NCI-H82 (cell line): ENCODE measurements around the gene FOCAD.
"Not testable (repeated sequence)": the region's sequence is repeated elsewhere in the genome, so short reads cannot be mapped to it uniquely, and the experiment has no call there.

Experiments used
- DNase-seq: peaks from one replicate; lab custom pipeline; 2025; lab: John Stamatoyannopoulos, UW

FOCAD gene

GRCh38 chr9:20684035-20684874 lies at the start of gene FOCAD:
Gene FOCAD (plus strand): TSS chr9:20684259. CDS start chr9:20715354, 31,095 bp downstream.
- DNase-seq = peak; percentile 95

DNA sequence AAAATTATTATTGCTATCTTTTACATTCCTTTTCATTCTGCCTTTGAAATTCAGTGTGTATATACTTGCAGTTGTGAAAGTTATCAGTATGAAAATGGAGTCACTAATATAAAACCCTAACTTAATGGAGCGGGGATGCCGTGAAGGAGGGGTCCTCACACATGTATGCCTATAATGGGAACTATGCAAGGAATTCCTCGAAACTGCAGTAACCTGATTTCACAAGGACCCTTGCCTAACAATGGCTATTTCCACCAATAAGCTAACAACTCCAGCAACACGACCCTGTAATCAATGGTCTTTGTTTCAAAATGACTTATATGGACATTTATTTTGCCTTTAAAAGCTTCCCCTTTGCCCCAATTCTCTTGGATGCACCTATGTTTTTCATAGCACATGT lies 49.2 kb upstream of the FOCAD start:
- DNase-seq = no peak

DNA sequence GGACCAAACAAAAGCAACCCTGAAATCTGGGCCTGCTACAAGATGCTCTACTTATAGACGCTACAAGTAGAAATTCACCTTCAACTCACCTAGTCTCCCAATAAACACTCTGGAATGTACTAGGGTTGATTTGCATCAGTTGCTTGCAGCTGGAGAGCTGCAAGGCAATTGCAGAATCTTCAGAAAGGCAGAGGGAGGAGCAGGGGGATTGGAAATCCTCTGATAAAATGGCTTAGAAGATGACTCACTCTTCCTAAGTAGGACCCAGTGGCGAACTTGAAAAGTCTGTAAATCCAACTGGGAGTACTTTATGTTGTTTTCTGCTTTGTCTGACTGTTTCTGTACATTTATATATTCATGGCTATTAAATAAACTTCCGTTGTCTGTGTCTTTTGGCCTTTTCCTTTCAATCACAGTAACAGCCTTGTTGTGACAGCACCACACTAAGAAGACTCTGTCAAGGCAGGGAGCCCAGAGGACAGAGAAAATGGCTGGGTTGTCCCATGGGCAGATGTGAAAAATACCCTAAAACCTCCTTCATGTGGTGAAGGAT lies 47.1 kb upstream of the FOCAD start:
- peak; percentile 37 for DNase-seq

DNA sequence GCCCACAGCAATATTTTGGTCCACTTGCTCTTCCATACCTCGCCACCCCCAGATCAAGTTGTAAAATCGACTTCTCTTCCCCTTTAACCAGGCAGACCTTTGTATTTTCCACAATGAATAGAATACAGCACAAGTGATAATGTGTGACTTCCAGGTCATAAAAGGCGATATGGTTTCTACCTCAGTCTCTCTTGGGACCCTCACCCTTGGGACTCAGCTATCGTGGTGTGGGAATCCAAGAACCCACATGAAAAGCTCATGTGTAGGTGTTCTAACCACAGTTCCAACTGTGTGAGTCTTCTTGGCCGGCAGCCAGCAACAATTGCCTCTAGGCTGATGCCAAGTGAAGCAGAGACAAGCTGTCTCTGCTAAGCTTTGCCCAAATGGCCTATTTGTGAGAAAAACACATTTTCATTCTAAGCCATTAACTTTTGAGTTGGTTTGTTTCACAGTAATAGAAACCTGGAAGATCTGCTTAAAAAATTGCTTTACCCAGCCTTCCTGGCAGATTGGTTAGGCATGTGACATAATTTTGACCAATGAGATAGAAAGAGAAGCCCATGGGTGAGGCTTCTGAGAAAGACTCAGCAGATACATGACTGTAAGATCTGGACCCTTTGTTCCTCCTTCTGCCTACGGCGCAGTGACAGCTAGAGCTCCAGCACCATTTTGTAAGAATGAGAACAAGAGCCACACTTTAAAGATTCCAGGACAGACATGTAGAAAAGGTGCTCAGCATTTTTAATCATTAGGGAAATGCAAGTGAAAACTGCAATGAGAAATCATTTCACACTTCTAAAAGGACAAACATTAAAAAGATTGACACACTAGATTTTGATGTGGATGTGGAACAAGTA lies 43.5 kb upstream of the FOCAD start:
- DNase-seq = peak; percentile 63

DNA sequence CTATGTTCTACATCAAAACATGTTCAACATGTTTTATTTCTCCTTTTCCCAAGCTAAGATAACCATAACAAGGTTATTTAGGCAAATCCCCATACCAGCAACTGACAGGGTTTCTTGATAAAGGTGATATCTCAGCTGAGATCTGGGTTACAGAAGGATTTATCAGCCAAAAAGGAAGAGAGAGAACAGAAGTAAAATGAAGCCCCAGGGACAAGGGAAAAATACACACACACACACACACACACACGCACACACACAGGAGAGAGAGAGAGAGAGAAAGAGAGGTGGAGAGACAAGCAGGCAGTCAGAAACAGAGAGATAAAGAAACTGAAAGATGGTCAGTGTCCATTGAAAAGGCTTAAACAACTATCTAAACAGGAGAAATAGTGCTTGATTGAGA lies 42.0 kb upstream of the FOCAD start:
- DNase-seq = no peak

- peak; percentile 73 for DNase-seq
Measured at GRCh38 chr9:20643660-20644059, 40.4 kb upstream of the FOCAD start.

DNA sequence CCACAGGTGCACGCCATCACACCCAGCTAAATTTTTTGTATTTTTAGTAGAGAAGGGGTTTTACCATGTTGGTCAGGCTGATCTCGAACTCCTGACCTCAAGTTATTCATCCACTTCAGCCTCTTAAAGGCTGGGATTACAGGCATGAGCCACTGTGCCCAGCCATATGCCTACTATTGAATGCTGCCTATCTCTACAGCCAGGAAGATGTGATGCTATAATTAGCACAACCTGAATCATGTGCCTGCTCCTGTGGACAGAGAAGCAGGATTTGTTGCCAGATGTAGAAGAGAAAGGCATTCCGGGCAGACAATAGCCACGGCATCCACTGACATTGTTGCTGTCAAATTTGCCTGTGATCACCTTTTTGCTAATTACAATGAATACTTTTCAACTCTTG lies 37.4 kb upstream of the FOCAD start:
- DNase-seq = peak; percentile 43

DNA sequence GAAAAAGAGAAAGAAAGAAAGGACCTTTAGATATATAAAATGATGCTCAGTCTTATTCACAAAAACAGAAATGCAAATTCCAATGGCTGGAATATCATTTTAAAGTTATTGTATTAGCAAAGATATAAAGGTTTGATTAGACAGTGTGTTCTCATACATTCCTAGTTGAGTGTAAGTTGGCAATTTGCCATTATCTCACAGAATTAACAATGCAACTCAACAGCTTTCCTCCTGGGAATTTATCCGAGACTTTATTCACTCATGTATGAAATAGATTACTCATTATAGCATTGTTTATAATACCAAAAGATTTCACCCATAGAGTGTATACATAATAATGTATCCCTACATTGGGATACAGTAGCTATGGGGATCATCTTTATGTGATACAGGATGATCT lies 34.7 kb upstream of the FOCAD start:
- DNase-seq = peak; percentile 4

GRCh38 chr9:20650313-20650712 lies 33.7 kb upstream of the FOCAD start:
- no peak for DNase-seq

DNA sequence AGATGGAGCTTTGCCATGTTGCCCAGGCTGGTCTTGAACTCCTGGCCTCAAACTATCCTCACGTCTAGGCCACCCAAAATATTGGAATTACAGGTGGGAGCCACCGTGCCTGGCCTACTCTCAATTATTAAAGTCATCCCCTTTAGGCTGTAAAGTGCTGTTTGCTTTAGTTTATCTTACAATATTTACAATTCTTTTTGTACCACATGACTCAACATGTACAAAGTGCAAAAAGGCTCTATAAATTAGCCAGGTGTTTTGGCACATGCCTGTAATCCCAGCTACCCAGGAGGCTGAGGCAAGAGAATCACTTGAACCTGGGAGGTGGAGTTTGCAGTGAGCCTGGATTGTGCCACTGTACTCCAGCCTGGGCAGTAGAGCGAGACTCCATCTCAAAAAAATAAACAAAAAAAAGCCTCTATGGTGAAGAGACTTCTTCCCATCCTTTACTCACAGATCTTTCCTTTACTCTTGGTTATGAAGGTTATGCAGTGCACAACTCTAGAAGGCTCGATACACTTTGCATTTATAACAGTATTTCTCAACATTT lies 33.2 kb upstream of the FOCAD start:
- no peak for DNase-seq

GRCh38 chr9:20651939-20652338 lies 32.1 kb upstream of the FOCAD start:
- no peak for DNase-seq

DNA sequence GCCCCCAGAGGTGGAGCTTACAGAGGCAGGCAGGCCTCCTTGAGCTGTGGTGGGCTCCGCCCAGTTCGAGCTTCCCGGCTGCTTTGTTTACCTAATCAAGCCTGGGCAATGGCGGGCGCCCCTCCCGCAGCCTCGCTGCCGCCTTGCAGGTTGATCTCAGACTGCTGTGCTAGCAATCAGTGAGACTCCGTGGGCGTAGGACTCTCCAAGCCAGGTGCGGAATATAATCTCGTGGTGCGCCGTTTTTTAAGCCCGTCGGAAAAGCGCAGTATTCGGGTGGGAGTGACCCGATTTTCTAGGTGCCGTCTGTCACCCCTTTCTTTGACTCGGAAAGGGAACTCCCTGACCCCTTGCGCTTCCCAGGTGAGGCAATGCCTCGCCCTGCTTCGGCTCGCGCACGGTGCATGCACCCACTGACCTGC lies 25.8 kb upstream of the FOCAD start:
- peak; percentile 3 for DNase-seq

DNA sequence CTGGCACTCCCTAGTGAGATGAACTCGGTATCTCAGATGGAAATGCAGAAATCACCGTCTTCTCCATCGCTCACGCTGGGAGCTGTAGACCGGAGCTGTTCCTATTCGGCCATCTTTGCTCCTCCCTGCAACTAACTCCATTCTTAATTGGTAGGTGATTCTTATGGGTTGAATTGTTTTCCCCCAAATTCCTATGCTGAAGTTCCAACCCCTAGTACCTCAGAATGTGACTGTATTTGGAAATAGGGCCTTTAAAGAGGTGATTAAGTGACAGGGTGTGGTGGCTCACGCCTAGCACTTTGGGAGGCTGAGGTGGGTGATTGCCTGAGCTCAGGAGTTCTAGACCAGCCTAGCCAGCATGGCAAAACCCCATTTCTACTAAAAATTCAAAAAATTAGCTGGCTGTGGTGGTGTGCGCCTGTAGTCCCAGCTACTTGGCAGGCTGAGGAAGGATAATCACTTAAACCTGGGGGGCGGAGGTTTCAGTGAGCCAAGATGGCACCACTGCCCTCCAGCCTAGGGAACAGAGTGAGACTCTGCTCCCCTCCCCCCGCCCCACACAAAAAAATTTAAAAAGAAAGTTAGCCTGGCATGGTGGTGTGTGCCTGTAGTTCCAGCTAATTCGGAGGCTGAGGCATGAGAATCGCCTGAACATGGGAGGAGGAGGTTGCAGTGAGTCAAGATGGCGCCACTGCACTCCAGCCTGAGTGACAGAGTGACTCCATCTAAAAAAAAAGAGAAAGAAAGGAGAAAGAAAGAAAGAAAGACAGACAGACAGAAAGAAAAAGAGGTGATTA lies 25.2 kb upstream of the FOCAD start:
- peak; percentile 10 for DNase-seq

DNA sequence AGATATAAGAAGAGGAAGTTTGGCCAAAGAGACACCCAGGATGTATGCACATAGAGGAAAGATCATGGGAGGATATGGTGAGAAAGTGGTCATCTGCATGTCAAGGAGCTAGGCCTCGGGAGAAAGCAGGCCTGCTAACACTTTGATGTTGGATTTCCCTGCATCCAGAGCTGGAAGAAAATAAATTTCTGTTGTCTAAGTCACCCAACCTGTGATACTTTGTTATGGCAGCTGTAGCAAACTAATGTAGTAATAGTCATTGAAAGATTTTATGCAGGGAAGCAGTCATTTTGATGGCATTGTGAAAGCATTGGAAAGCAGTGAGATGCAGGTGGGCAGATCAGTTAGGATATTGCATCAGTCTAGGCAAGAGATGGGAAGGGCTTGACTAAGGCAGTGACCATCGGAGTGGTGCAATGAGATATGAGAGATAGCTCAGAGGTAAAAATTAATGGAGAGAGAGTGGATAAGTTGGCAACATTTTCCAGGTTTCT lies 24.5 kb upstream of the FOCAD start:
- no peak for DNase-seq

DNA sequence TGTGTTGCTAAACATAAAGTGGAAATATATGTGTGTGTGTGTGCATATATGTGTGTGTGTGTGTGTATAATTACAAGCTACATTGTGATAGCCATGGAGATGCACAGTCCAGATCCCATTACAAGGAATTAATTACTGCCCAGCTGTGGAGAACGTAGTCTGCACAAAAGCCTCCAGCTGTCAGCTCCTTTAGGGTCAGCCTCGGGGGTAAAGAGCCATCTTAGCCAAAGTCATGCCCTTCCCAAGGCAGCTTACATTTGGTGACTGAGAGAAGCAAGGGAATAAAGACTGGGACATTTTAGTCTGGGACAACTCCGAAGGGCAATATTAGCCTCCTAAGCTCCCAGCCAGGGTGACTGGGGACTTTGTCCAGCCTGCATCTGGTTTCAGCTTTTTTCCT lies 21.9 kb upstream of the FOCAD start:
- DNase-seq = peak; percentile 91

- DNase-seq = no peak
Measured at GRCh38 chr9:20663133-20663532, 20.9 kb upstream of the FOCAD start.

GRCh38 chr9:20664501-20664900 lies 19.6 kb upstream of the FOCAD start:
- DNase-seq = no peak

- DNase-seq = peak; percentile 64
Measured at GRCh38 chr9:20670395-20670794, 13.7 kb upstream of the FOCAD start.

GRCh38 chr9:20671635-20672034 lies 12.4 kb upstream of the FOCAD start:
- no peak for DNase-seq

DNA sequence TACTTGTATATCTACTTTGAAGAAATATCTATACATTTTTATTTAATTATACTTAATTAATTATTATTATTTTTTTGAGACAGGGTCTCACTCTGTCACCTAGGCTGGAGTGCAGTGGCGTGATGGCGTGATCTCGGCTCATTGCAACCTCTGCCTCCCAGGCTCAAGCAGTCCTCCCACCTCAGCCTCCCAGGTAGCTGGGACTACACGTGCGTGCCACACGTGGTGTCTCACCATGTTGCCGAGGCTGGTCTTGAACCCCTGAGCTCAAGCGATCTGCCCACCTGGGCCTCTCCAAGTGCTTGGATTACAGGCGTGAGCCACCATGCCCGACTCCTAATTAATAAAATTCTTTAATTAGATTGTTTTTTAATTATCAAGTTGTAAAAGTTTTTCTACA lies 10.5 kb upstream of the FOCAD start:
- not testable (repeated sequence) for DNase-seq

- DNase-seq = no peak
Measured at GRCh38 chr9:20681467-20681866, 2.6 kb upstream of the FOCAD start.
